Measurements from ENCODE around the gene DOP1A.

Gene DOP1A

DNA sequence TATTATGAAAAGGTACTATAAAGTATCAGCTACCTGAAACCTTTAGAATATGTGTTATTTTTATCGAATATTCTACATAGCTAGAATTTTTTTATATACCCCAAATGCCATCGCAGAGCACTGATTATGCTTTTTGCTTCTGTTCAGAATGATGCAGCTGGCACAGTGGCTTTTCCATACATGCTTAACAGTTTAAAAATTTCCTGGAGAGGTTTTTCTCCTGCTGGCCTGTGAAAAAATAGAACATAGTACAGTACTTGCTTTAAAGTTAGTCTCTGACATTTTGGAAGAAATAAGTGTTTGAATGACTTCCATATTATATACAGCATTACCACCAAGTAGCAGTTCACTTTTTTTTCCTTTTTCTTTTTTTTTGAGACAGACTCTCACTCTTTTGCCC lies 5.3 kb downstream of the DOP1A start:
- no peak for DNase-seq

DNA sequence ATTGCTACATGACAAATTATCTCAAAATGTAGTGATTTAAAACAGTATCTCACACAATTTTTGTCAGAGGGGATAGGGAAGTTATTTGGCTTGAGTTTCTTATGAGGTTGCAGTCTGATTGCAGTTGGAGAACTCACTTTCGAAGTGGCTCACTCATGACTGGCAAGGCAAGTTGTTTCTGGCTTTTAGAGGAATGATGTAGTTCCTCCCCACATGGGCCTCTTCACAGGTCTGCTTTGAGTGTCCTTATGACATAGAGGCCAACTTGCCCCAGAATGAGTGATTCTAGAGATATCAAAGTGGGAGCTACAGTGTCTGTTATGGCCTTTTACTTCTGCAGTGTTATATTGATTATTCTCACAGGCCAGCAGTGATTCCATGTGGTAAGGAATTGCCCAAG lies 6.1 kb downstream of the DOP1A start:
- DNase-seq = no peak

- no peak for DNase-seq
Observed at GRCh38 chr6:83083476-83083875, 16.0 kb downstream of the DOP1A start.

DNA sequence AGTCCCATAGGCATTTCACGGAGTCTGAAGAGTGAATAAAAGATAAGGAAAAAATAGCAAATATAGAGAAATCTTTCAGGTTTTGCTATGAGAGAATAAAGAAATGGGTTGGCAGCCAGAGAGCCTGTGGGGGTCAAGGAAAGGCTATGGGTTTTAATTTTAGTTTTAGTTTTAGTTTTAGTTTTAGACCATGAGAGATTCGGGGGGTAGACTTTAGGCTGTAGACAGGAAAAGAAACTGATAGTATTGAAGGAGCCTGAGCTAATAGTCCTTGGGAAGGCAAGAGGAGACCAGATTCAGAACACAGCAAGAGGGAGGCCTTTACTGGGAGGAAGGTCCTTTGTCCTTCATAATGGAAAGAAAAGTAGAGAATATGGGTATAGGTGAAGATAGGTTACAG lies 19.3 kb downstream of the DOP1A start:
- no peak for DNase-seq

GRCh38 chr6:83092756-83093399 lies 25.4 kb downstream of the DOP1A start:
- peak; percentile 12 for DNase-seq

DNA sequence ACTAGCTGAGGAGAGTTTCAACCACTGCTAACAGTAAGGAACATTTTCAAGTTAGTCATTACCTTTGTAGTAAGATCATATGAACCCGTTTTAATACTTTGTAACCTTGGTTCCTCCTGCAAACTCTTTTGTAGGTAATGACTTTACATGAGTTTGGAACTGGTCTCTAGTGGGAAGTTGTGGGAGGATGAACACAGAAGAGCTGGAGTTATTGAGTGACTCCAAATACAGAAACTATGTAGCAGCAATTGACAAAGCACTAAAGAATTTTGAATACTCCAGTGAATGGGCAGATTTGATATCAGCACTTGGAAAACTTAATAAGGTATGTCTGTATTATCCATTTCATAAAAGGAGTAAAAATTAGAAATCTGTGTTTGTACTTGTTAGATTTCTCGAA lies 29.3 kb downstream of the DOP1A start:
- DNase-seq = peak; percentile 10

GRCh38 chr6:83097204-83097603 lies 29.7 kb downstream of the DOP1A start:
- DNase-seq = peak; percentile 14

- DNase-seq = no peak
Observed at GRCh38 chr6:83097675-83098074, 30.2 kb downstream of the DOP1A start.

GRCh38 chr6:83098589-83098988 lies 31.1 kb downstream of the DOP1A start:
- no peak for DNase-seq

DNA sequence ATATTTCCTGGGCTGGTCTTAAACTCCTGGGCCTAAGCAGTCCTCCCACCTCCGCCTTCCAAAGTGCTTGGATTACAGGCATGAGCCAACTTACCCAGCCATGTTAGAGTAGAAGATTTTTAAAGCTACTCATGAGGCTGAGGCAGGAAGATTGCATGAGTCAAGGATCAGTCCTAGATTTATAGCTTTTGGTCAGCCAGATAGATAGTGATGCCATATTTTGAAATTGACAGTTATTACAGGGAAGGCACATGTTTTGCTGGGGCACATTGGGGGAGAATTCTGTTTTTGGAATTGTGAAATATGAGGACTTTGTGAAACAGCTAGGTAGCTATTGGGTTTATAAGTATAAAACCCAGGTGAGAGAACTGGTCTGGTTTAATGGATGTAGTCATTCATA lies 40.9 kb downstream of the DOP1A start:
- DNase-seq = no peak

- no peak for DNase-seq
Observed at GRCh38 chr6:83113258-83113657, 45.8 kb downstream of the DOP1A start.

DNA sequence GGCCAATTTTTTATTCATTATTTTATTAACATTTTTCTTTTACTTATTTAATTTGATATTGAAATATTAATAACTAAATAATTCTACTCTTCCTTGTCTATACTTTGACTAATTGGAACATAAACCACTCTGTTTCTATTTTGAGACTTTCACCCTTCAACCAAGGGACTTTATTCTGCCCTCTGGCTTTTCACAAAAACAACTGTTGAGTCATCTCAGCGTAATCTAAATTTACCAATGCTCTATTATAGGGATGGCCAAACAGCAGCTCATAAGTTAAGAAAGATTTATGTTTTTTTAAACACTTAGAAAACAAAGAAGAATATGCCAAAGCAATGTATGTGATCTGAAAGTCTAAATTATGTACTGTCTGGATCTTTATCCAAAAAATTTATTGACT lies 46.7 kb downstream of the DOP1A start:
- no peak for DNase-seq

DNA sequence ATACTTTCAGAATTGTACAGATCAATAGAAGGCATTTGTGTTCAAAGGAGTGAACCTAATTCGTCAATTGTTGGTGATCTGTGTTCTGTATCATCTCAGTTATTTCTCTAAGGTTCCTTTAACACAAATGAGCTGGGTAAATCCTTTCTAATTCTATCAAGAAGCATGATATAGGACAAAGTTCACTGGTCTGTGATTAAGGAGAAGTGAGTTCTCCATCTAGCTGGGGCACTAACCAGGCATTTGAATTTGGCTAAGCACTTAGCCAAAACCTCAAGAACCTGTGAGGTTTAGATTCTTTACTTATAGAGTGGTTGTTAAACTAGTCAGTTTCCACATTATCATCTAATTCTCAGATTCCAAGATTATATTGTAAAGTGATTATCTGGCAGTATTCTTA lies 50.3 kb downstream of the DOP1A start:
- DNase-seq = no peak

GRCh38 chr6:83119742-83120300 lies 52.4 kb downstream of the DOP1A start:
- DNase-seq = no peak

DNA sequence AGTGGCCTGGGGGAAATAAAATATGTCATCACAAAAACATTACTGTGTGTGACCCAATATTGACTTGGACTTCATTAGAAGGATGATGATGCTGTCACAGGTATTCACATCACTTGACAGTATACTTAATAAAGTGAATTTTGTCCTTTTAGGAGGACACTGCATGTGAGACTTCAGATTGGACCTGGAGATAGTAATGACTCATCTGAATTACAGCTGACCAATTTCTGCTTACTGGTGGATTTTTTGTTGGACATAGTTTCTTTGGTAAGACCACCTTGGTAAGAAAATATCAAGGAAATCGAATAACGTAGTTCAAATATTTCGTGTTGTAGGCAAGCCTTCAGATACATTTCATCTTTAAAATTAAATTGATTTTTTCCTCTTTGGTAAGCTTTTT lies 57.1 kb downstream of the DOP1A start:
- DNase-seq = no peak

GRCh38 chr6:83125425-83125824 lies 58.0 kb downstream of the DOP1A start:
- no peak for DNase-seq

- DNase-seq = no peak
Observed at GRCh38 chr6:83126223-83126622, 58.8 kb downstream of the DOP1A start.

- DNase-seq = no peak
Observed at GRCh38 chr6:83126807-83127206, 59.3 kb downstream of the DOP1A start.

DNA sequence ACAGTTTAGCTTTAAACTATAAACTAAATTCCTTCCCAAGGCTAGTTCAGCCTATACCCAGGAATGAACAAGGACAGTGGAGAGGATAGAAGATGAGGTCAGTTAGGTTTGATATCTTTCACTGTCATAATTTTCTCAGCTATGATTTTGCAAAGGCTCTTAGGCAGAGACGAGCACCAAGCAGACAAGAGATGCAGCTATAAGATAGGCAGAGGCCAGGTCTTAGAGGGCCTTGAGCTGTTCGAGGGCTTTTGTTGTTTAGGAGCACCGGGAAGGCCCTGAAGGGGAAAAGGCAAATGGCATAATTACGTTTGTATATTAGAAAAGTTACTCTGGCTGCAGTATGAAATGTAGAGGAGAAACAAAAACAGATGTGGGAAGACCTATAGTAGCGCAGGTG lies 59.8 kb downstream of the DOP1A start:
- DNase-seq = no peak

DNA sequence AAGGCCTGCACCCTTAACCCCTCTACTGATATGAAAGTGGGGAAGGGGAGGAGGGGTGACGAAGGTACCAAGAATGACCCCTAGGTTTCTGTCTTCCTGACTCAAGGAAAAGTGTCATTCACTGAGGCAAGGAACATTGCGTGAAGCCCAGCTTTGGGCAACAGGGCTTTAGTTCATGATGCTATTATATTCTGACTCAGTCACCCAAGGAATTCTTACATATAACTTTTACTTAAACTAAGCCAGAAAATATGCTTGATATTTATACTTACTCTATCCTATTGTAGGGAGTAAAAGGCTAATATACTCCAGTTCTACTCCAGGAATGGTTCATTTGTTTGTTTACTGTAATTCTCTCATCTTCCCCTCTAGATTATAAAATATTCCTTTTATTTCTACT lies 60.5 kb downstream of the DOP1A start:
- peak; percentile 8 for DNase-seq

DNA sequence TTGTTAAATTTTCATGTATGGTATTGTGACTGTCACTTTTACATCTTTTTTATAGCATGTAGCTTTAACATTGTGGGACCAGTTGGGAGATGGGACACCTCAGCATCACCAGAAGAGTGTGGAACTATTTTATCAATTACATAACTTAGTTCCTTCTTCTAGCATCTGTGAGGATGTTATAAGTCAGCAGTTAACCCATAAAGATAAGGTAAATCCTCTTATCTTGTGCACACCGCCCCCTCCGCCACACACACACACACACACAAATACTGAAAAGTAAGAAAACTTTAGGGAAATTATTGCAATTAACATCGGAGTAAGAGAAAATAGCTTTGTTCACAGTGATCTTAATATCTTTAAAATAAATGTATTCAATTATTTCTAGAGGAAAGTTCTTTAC lies 64.7 kb downstream of the DOP1A start:
- no peak for DNase-seq

GRCh38 chr6:83138118-83138722 lies 70.7 kb downstream of the DOP1A start:
- no peak for DNase-seq

- DNase-seq = no peak
Observed at GRCh38 chr6:83138758-83139157, 71.3 kb downstream of the DOP1A start.

DNA sequence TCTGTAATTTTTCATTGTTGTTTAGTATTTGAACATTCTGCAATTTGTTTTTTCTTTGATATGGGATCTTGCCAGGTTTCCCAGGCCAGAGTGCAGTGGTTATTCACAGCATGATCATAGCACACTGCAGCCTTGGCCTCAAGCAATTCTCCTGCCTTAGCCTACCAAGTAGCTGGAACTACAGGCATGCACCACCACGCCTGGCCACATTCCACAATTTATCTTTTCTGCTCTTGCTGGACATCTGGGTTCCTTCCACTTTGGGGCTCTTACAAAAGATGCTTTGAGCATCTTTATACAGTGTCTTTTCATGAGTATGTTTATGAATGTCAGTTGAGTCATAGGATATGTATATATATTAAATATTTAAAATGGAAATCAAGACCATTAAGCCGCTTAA lies 83.6 kb downstream of the DOP1A start:
- DNase-seq = no peak

GRCh38 chr6:83152913-83153312 lies 85.4 kb downstream of the DOP1A start:
- DNase-seq = no peak

All from fibroblast of skin of right quadriceps (primary cell).